RPMI8226 (cell line): ENCODE measurements around the gene TNFAIP2.
"Not testable (repeated sequence)": the region's sequence is repeated elsewhere in the genome, so short reads cannot be mapped to it uniquely, and the experiment has no call there.

ENCODE experiments used
- DNase-seq: peaks from one replicate; pipeline ENCODE4 v3.0.0-alpha.2; 2015

The TNFAIP2 gene

GRCh38 chr14:103107941-103108748, 15.1 kb upstream of the TNFAIP2 start:
- no peak for DNase-seq

- peak; percentile 90 for DNase-seq
Measured at GRCh38 chr14:103108749-103109207, 14.5 kb upstream of the TNFAIP2 start.

GRCh38 chr14:103109535-103110441, 13.5 kb upstream of the TNFAIP2 start:
- peak; percentile 77 for DNase-seq

GRCh38 chr14:103110681-103111231, 12.5 kb upstream of the TNFAIP2 start:
- DNase-seq, result peak; percentile 92

- DNase-seq, result peak; percentile 78
Measured at GRCh38 chr14:103111232-103111868, 11.9 kb upstream of the TNFAIP2 start.

GRCh38 chr14:103112400-103113243, 10.6 kb upstream of the TNFAIP2 start:
- DNase-seq, result peak; percentile 83

GRCh38 chr14:103113303-103113702, 10.0 kb upstream of the TNFAIP2 start:
- no peak for DNase-seq

GRCh38 chr14:103113774-103114173, 9.5 kb upstream of the TNFAIP2 start:
- no peak for DNase-seq

GRCh38 chr14:103115086-103115679, 8.1 kb upstream of the TNFAIP2 start:
- DNase-seq, result peak; percentile 79

- DNase-seq, result no peak
Measured at GRCh38 chr14:103115845-103116572, 7.3 kb upstream of the TNFAIP2 start.

- DNase-seq, result no peak
Measured at GRCh38 chr14:103116636-103117035, 6.6 kb upstream of the TNFAIP2 start.

GRCh38 chr14:103117499-103117898, 5.8 kb upstream of the TNFAIP2 start:
- DNase-seq, result not testable (repeated sequence)

- DNase-seq, result no peak
Measured at GRCh38 chr14:103118018-103118662, 5.1 kb upstream of the TNFAIP2 start.

- peak; percentile 71 for DNase-seq
Measured at GRCh38 chr14:103118663-103119404, 4.4 kb upstream of the TNFAIP2 start.

- DNase-seq, result not testable (repeated sequence)
Measured at GRCh38 chr14:103119527-103119926, 3.7 kb upstream of the TNFAIP2 start.

GRCh38 chr14:103121121-103121845, 2.0 kb upstream of the TNFAIP2 start:
- no peak for DNase-seq

GRCh38 chr14:103121846-103122584, 1.2 kb upstream of the TNFAIP2 start:
- peak; percentile 54 for DNase-seq

- no peak for DNase-seq
Measured at GRCh38 chr14:103122585-103122946, 695 bp upstream of the TNFAIP2 start.
